Fibroblast of lung (primary cell): ENCODE results near the gene SMCO3.

Experiments
- EZH2 ChIP-seq: IDR thresholded peaks from 2 replicates; pipeline ENCODE4 v1.5.1; 2012; ENCODE audit warnings: low read length, control low read depth, mild to moderate bottlenecking; ENCODE audit errors: missing control alignments
- TF ChIP-seq, protein P1 (sequence below), 2 donors: IDR thresholded peaks in 1 of 2; conservative IDR thresholded peaks in 1 of 2; 1 replicate in 1 of 2; 2 replicates in 1 of 2; pipeline ENCODE4 v1.5.1; 2011 to 2012; ENCODE audit warnings: low read length in 2 of 2, control low read depth in 1 of 2, inconsistent platforms in 1 of 2, low read depth in 1 of 2, mild to moderate bottlenecking in 1 of 2

DNA sequence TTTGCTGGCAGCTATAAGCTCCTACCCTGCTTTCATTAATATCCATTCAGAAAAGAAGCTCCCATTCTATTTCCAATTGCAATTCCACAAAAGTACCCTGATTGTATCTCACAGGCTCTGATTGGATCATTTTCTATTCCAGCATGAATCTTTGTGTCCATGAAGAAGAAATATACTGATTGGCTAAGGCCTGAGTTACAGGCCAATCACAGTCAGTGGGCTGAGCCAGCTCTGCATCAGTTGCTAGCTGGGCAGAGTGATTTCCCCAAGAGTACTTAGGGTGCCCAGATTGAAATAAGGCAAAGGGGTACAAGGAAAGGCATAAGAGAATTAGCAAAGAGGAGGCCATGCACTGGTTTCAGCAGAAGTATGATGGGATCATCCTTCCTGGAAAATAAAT, 14.9 kb upstream of the SMCO3 start:
- TF ChIP-seq, protein P1, sequence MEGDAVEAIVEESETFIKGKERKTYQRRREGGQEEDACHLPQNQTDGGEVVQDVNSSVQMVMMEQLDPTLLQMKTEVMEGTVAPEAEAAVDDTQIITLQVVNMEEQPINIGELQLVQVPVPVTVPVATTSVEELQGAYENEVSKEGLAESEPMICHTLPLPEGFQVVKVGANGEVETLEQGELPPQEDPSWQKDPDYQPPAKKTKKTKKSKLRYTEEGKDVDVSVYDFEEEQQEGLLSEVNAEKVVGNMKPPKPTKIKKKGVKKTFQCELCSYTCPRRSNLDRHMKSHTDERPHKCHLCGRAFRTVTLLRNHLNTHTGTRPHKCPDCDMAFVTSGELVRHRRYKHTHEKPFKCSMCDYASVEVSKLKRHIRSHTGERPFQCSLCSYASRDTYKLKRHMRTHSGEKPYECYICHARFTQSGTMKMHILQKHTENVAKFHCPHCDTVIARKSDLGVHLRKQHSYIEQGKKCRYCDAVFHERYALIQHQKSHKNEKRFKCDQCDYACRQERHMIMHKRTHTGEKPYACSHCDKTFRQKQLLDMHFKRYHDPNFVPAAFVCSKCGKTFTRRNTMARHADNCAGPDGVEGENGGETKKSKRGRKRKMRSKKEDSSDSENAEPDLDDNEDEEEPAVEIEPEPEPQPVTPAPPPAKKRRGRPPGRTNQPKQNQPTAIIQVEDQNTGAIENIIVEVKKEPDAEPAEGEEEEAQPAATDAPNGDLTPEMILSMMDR (conservative IDR thresholded peaks at IDR 0.05 in 1 of 2, IDR thresholded peaks at IDR 0.05 in 1 of 2; ENCODE audit: low read depth in 1 of 2, low read length in 2 of 2), result no peak
- TF ChIP-seq EZH2, result no peak
